GM21360 (cell line): ENCODE measurements around the gene PSAP.
"Not testable (repeated sequence)": the region's sequence is repeated elsewhere in the genome, so short reads cannot be mapped to it uniquely, and the experiment has no call there.

Experiments
- ATAC-seq: cut with Tn5 transposase; IDR thresholded peaks from one replicate; pipeline ENCODE4 v1.9.1; 2021; ENCODE audit warnings: mild to moderate bottlenecking, moderate library complexity; ENCODE audit not compliant: unreplicated experiment

The PSAP gene

GRCh38 chr10:71874680-71875354 is 23.8 kb upstream of the PSAP start:
- ATAC-seq = not testable (repeated sequence)

- peak; percentile 87 for ATAC-seq
Measured at GRCh38 chr10:71873582-71874211, 22.6 kb upstream of the PSAP start.

DNA sequence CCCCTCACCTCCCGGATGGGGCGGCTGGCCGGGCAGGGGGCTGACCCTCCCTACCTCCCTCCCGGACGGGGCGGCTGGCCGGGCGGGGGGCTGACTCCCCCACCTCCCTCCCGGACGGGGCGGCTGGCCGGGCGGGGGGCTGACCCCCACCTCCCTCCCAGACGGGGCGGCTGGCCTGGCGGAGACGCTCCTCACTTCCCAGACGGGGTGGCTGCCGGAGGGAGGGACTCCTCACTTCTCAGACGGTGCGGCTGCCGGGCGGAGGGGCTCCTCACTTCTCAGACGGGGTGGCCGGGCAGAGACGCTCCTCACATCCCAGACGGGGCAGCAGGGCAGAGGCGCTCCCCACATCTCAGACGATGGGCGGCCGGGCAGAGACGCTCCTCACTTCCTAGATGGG is 18.6 kb upstream of the PSAP start:
- not testable (repeated sequence) for ATAC-seq

GRCh38 chr10:71868192-71868697 is 17.2 kb upstream of the PSAP start:
- ATAC-seq = no peak

DNA sequence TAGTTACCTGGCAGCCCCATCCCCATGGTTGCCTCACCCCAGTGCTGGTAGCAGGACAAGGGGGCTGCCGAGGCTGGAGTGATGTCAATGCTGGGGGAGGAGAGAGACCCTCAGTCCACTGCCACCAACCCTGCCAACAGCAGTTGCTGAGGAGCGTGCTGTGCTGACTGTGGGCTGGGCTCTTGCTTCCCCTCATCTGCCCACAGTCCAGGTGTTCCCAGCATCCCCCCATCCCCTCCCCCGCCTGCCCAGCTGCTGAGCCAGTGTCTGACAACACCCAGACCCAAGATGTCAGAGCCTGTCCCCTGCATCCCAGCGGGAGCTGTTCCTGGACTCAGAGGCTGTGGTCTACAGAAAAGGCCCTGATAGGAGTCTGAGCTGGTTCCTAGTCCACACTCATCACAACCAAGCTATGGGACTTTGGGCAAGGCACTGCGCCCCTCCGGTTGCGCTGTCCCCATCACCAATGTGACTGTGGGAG is 14.6 kb upstream of the PSAP start:
- ATAC-seq = no peak

DNA sequence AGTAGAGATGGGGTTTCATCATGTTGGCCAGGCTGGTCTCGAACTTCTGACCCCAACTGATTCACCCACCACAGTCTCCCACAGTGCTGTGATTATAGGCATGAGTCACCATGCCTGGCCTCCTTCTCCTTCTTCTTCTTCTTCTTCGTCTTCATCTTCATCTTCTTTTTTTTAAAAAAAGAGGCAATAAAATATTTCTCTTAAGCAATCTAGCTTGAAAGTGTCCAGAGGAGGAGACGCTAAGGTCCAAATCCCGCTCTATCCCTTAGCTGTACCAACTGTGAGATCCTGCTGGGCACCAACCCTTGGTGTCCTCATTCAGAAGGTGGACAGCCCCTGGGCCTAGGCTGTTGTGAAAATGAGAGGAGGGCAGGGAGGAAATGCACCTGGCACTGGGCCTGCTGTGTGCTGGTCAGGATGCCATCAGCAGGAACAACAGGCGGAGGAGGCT is 13.9 kb upstream of the PSAP start:
- ATAC-seq = no peak

DNA sequence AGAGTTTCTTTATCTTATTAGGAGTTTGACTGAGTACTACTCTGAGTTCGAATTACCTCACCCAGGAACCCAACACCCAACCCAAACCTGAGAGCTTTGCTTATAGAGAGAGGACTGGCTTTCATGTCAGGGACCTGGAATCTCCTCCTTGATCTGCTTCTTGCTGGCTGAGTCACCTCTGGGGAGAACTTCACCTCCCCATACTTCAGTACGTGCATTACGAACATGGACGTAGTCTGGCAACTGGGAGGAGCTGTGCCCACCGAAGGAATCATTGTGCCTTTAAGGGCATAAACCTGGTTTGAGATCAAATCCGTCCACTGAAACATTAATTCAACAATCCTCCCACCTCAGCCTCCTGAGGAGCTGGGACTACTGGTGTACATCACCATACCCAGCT is 12.2 kb upstream of the PSAP start:
- ATAC-seq = no peak

- no peak for ATAC-seq
Measured at GRCh38 chr10:71860243-71861029, 9.4 kb upstream of the PSAP start.

- no peak for ATAC-seq
Measured at GRCh38 chr10:71857934-71858890, 7.2 kb upstream of the PSAP start.

- ATAC-seq = no peak
Measured at GRCh38 chr10:71856619-71857018, 5.6 kb upstream of the PSAP start.

- no peak for ATAC-seq
Measured at GRCh38 chr10:71854031-71854430, 3.0 kb upstream of the PSAP start.

DNA sequence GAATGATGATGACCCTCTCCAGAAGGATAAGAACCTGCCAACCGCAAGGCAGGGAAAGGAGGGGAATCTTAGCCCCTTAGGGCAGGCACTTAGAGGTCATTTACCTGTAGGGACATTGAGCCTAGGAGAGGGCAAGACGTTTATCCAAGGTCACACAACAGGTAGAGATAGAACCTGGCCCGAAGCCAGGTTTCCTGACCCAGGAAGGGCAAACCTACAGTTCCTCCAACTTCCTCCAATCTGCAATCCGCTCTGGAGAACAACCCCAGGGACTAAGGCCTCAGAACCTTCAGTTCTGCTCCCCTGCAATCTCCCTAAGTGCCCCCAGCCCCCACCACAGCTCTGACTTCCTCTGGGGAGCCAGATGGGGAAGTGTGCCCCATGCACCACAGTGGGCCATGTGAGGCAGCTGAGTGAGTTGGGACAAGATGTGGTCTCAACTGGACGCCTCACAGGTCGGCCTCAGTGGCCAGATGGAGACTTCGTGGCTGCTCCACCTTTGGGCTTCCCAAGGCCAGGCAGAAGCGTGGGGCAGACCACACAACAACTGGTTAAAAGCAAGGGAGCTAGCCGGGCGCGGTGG is 1.4 kb upstream of the PSAP start:
- no peak for ATAC-seq

DNA sequence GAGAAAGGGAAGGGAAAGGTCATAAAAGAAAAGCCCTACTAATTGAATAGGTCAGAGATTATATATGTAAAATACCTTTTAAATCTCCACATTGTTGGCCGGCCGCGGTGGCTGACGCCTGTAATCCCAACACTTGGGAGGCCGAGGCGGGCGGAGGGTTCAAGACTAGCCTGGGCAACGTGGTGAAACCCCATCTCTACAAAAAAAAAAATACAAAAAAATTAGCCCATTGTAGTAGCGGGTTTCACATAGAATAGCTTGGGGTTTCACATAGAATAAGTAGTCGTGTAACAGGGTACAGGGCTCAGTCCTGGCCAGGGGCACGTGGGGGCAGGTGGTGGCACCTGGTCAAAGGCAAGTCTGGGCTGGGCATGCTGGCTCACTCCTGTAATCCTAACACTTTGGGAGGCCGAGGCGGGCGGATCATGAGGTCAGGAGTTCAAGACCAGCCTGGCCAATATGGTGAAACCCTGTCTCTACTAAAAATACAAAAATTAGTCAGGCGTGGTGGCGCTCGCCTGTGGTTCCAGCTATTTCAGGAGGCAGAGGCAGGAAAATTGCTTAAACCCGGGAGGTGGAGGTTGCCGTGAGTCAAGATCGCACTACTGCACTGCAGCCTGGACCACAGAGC is 529 bp upstream of the PSAP start:
- peak; percentile 9 for ATAC-seq

GRCh38 chr10:71850021-71850742 is 869 bp downstream of the PSAP start:
- no peak for ATAC-seq

GRCh38 chr10:71849461-71849908 is 1.6 kb downstream of the PSAP start:
- no peak for ATAC-seq

DNA sequence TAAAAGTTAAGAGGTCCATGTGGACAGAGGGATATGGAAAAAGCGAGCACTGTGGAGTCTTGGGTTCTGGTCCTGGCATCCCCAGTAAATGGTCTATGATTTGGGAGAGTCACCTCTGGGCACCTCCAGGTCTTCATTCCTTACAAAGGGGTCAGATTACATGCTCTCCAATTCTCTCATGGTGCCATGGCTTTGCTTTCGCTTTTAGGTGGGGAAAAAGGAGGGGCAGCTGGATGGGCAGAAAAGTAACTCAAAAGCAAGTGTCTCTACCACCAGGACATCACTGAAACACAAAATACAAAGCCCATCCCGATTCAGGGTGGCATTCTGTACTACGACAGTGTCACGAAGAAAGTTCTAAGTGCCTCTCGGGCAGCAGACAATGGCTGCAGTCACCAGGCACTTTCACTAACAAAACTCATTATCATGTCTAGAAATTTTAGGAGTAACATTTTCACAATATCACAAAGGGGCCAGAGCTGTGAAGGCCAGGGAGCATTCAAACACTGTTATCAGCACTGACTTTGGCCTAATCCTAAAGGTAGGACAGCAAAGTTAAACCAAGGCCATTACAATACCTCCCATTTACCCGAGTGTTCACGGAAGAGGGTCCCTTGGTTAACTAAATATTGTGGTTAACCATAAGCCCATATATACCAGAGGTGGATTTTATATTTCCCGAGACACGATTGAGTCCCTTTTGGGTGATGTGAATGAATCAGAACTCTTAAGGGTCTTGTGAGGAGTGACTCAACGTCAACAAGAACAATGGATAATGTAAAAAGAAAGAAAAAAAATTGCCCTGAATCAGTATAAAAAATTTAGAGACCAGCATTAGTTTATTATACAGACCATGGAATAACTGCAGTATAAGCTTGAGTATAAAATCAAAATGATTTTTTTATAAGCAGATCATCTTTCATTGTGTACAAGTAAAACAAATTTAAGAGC is 2.5 kb downstream of the PSAP start:
- no peak for ATAC-seq

- no peak for ATAC-seq
Measured at GRCh38 chr10:71847418-71847817, 3.6 kb downstream of the PSAP start.

DNA sequence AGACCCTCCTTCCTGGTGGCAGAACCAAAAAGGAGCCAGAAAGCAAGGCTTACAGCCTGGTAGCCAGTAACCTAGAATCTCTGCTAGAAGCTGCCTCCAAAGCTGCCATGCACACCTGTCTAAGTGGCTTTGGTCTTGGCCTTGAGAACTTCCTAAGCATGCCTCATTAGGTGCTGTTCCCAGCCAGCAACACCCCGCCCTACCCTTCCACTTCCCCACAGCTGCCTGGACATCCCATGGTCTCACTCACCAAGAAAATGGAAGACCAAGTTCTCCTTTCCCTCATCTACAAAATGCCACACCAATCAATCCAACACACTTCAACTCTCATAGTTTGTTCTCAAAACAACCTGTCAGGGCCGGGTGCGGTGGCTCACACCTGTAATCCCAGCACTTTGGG is 4.2 kb downstream of the PSAP start:
- no peak for ATAC-seq
